D721Med (cell line): ENCODE measurements around the gene CD274.

Experiments
- DNase-seq: peaks from one replicate; pipeline ENCODE4 v3.0.0; 2011; ENCODE audit warnings: low spot score; ENCODE audit not compliant: insufficient read length
- FAIRE-seq: peaks from 2 replicates; lab custom pipeline; 2011; peaks lifted over from hg19 to GRCh38; lab: Jason Lieb, UNC
- CTCF ChIP-seq: IDR thresholded peaks from 2 replicates; pipeline ENCODE4 v1.5.1; 2012; ENCODE audit warnings: mild to moderate bottlenecking, control low read depth; ENCODE audit not compliant: insufficient read depth; ENCODE audit errors: missing control alignments

CD274 gene

GRCh38 chr9:5447337-5447736, 3.0 kb upstream of the CD274 start:
- DNase-seq, result no peak
- TF ChIP-seq CTCF, result no peak
- FAIRE-seq, result no peak

GRCh38 chr9:5448016-5448415, 2.3 kb upstream of the CD274 start:
- TF ChIP-seq CTCF, result no peak
- no peak for DNase-seq
- FAIRE-seq, result no peak

GRCh38 chr9:5448461-5449435, 1.6 kb upstream of the CD274 start:
- FAIRE-seq, result no peak
- TF ChIP-seq CTCF, result no peak
- DNase-seq, result no peak

DNA sequence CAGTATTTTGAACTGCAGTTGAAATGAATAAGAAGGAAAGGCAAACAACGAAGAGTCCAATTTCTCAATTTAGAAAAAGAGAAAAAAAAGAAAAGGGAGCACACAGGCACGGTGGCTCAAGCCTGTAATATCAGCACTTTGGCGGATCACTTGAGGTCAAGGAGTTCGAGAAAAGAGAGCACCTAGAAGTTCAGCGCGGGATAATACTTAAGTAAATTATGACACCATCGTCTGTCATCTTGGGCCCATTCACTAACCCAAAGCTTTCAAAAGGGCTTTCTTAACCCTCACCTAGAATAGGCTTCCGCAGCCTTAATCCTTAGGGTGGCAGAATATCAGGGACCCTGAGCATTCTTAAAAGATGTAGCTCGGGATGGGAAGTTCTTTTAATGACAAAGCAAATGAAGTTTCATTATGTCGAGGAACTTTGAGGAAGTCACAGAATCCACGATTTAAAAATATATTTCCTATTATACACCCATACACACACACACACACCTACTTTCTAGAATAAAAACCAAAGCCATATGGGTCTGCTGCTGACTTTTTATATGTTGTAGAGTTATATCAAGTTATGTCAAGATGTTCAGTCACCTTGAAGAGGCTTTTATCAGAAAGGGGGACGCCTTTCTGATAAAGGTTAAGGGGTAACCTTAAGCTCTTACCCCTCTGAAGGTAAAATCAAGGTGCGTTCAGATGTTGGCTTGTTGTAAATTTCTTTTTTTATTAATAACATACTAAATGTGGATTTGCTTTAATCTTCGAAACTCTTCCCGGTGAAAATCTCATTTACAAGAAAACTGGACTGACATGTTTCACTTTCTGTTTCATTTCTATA, 602 bp upstream of the CD274 start:
- DNase-seq, result no peak
- FAIRE-seq, result no peak
- TF ChIP-seq CTCF, result no peak

- FAIRE-seq, result no peak
- DNase-seq, result no peak
- no peak for TF ChIP-seq CTCF
Measured at GRCh38 chr9:5452286-5452609, 1.9 kb downstream of the CD274 start.

DNA sequence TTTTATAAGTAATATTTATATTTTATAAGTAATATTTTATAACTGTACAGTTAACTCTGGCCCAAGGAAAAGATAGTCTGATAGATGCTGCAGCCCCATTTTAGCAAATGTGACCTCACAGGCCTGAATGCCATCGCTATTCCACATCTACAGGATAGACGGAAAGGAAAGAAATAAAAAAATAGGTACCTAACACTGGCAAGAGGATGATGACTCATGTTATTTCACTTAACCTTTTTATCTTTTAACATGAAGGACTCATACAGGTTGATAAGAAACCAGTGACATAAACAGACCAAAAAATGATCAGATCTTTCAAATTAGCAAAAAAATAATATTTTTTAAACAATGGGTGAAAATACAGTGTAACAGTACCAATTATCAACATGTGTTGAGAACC, 2.7 kb downstream of the CD274 start:
- TF ChIP-seq CTCF, result no peak

GRCh38 chr9:5453673-5454072, 3.3 kb downstream of the CD274 start:
- no peak for TF ChIP-seq CTCF
- no peak for DNase-seq
- no peak for FAIRE-seq

More for the DNA sequence above, 2.7 kb downstream of the CD274 start:
- no peak for FAIRE-seq
- DNase-seq, result no peak
